LNCaP clone FGC (cell line): Measurements from ENCODE around the gene SGMS2.

ENCODE experiments used
- DNase-seq: peaks from one replicate; pipeline ENCODE4 v3.0.0-alpha.2; 2011; ENCODE audit warnings: low read depth
- H3K4me3 ChIP-seq: 2 replicates; pipeline ENCODE4 v1.5.1; 2011; ENCODE audit warnings: mild to moderate bottlenecking, low read depth, low read length, control low read depth
- TF ChIP-seq, protein P1 (sequence below): IDR thresholded peaks from 2 replicates; pipeline ENCODE4 v1.5.1; 2012; ENCODE audit warnings: mild to moderate bottlenecking; ENCODE audit not compliant: control insufficient read depth, insufficient read depth; ENCODE audit errors: extremely low read depth

SGMS2 gene

DNA sequence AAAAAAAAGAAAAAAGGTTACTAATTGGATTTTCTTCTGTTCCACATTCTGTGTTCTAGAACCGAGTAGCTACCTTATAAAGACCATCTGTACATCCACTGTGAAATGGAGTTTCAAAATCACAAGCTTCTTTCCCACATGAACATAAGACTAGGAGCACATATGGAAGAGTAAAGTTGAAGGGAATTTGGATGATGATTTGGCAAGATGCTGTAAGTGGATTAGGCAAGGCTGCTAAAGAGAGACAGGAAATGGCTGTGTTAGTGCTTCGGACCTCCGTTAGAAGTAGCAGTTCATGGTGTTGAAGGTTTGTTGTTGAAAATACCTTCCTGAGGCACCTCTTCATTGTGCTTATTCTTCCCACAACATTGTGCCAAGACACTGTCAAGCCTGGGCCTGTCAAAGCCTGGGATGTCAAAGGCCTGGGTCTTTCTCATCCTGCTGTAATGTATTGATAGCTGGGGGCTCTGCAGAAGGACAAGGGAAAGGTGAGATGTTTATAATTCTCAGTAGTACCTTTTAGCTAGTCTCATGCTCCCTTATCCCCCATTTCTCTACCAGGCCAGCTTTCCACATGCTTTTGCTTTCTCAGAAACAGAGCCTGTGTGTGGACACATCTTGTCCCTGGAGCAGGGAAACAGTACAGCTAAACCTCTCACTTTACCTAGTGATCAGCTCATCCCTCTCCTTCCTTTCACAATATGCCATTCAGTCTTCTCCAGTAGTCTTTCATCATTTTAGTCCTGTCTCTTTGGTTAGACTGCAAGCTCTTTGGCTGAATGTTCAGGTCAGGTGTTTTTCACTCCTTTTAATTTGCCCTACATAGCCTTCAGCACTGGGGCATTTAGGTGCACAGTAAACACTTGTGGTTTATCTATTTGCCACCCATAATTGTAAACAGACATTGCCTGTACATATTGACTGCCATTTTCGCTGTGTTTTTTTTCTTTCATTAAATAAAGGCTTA, 68.7 kb downstream of the SGMS2 start:
- TF ChIP-seq, protein P1, sequence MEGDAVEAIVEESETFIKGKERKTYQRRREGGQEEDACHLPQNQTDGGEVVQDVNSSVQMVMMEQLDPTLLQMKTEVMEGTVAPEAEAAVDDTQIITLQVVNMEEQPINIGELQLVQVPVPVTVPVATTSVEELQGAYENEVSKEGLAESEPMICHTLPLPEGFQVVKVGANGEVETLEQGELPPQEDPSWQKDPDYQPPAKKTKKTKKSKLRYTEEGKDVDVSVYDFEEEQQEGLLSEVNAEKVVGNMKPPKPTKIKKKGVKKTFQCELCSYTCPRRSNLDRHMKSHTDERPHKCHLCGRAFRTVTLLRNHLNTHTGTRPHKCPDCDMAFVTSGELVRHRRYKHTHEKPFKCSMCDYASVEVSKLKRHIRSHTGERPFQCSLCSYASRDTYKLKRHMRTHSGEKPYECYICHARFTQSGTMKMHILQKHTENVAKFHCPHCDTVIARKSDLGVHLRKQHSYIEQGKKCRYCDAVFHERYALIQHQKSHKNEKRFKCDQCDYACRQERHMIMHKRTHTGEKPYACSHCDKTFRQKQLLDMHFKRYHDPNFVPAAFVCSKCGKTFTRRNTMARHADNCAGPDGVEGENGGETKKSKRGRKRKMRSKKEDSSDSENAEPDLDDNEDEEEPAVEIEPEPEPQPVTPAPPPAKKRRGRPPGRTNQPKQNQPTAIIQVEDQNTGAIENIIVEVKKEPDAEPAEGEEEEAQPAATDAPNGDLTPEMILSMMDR = no peak

DNA sequence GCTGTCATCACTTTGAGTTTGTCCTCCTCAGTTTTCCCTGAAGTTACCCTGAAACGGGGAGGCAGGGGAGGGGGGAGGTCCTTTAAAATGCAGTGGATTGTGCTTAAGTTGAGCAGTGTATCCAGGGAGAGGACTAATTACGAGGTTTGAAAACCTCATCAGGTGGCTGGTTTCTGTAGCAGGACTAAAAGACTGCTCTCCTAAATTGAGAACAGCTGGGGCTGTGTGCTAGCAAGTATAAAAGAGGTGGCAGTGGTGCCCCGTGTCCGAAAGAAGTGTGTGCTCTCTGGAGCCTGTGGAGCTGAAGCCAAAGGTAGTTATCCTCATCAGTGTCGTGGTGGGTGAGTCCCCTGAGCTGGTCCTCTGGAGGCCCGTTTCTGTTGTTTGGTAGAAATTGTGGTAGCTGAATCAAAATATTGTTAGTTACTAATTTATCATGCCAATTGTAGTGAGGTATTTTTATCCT, 69.4 kb downstream of the SGMS2 start:
- no peak overlapping the region for H3K4me3 ChIP-seq
- TF ChIP-seq, protein P1 = no peak
- DNase-seq = no peak

More for the DNA sequence above, 68.7 kb downstream of the SGMS2 start:
- no peak for DNase-seq
- no peak overlapping the region for H3K4me3 ChIP-seq

DNA sequence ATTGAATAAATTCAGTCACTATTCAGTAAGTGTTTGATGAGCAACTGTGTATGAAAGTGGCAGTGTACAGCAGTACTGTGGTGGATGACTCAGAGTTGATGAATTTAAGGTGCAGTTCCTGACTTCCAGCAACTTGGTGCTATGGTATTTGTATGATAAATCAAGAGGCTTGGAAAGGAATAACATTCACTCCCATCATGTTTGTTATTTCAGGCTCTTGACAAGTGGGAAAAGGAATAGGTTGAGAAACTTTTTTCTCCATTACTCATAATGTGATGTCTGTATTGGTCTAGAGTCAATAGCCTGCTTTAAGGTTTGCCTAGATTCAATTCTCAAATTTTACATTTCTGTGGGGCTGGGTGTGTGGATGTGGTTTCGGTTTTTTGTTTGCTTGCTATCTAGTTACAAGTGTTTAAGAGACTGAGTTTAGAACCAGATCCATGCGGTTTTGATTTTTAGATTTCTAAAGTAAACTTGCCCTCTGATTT, 71.5 kb downstream of the SGMS2 start:
- no peak for DNase-seq
- no peak overlapping the region for H3K4me3 ChIP-seq

DNA sequence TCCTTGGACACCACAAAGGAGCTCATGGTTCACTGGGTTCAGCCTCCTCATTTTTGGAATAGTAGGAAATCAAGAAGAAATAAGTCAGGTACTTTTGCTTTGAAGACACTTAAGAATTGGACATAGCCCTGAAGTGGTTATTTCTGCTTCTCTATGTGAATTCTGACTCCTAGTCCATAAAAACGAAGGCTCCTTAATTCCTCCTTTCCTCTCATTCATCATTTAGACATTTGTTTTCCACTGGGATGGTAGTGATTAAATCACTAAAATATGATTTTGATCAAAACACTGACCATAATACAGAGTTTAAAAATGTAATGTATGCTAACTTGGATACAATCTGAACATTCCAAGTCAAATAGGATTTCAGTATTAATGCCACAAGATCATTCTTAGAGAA, 71.9 kb downstream of the SGMS2 start:
- DNase-seq = no peak
- no peak overlapping the region for H3K4me3 ChIP-seq
- TF ChIP-seq, protein P1 = no peak

More for the DNA sequence above, 71.5 kb downstream of the SGMS2 start:
- TF ChIP-seq, protein P1 = no peak

DNA sequence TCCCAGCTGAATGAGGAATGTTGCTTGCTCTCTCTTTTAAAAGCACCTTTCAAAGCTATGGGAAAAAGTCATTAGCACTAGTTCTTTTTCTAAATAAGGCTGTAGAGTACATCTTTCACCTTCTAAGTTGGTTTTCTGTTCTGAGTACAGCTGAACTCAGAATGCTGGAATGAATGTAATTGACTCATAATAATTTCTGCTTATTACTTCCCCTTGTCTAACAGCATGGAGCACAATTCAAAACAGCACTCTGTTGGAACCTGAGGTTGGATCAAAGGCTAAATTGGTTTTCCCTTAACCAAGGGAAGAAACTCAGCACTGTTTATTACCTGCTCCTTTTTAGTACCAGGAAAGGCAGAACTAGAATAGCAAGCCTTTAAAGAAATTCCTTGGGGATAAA, 73.1 kb downstream of the SGMS2 start:
- TF ChIP-seq, protein P1 = no peak
- no peak for DNase-seq
- H3K4me3 ChIP-seq = no peak overlapping the region

DNA sequence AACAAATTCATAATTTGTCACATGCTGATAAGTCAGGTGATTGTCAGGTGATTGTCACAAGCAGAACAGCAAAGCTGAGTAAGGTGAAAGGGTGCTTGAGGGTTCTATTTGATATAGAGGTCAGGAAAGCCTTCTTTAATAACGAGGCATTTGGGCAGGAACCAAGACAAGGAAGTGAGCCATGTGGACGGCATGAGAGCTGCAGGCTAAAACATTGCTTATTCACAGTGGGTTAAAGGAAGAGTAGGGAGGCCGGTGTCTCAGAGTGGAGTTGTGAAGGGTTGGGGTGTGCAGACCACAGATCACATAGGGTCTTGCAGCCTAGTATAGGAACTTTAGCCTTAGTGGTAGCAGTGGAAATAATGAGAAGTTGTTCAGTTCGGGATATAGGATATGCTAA, 75.3 kb downstream of the SGMS2 start:
- TF ChIP-seq, protein P1 = no peak
- no peak overlapping the region for H3K4me3 ChIP-seq
- DNase-seq = no peak
